ENCODE data around the gene ADAMTS8. TPM values are rescaled to one million over a fixed set of nuclear protein-coding genes. Genes with fewer than 3 reads are reported as not detected.

Gene ADAMTS8
- total RNA-seq, 2 donors from 2014 or later, result 0.82 to 1.7 TPM

DNA sequence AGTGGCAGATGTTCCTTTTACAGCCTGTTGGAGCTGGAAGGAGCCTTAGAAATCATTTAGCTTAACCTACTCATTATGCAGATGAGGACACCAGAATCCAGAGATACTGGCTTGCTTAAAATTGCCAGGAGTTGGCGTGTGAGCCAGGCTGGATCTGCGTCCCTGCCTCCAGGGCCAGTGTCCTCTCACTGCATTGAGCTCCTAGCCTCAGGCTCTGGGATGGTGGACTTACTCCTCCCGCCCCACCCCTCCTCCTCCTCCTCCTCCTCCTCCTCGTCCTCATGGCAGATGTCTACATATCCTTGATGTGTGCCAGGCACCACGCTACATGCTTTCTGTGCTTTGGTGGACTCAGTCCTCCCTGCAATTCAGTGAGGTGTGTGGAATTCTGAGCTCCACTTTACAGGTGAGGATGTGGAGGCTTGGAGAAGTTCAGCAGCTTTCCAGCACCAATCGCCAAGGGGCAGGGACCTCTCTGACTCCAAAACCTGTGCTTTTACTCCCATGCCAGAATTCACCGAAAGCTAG is 44.1 kb upstream of the ADAMTS8 start:
- intact Hi-C loops (cut with DNase I), result no loop called here
- TF ChIP-seq POLR2AphosphoS5 (IDR thresholded peaks at IDR 0.05) (no peak), CTCF (IDR thresholded peaks at IDR 0.05) (no peak), POLR2A (IDR thresholded peaks at IDR 0.05) (no peak)
- Histone ChIP-seq H3K36me3 (no peaks in the 10 kb centered on the region), H3K27me3 (replicated peaks; ENCODE audit: insufficient read depth) (no peaks in the 10 kb centered on the region), H3K4me3 (no peak overlapping the region), H3K4me1 (replicated peaks) (no peaks in the 10 kb centered on the region), H3K27ac (no peak overlapping the region), H3K9me3 (no peaks in the 10 kb centered on the region)
- DNase-seq (ENCODE audit: low spot score), result no peak
- WGBS, result 95% methylated on average over 7 of the region's 7 CpGs

GRCh38 chr11:130471731-130472433 is 43.5 kb upstream of the ADAMTS8 start:
- Histone ChIP-seq H3K4me1 (replicated peaks) (no peaks in the 10 kb centered on the region), H3K27ac (no peak overlapping the region), H3K9me3 (no peaks in the 10 kb centered on the region), H3K36me3 (no peaks in the 10 kb centered on the region), H3K27me3 (replicated peaks; ENCODE audit: insufficient read depth) (no peaks in the 10 kb centered on the region), H3K4me3 (no peak overlapping the region)
- intact Hi-C loops (cut with DNase I), result no loop called here
- no peak for DNase-seq (ENCODE audit: low spot score)
- TF ChIP-seq CTCF (IDR thresholded peaks at IDR 0.05) (no peak), POLR2A (IDR thresholded peaks at IDR 0.05) (no peak), POLR2AphosphoS5 (IDR thresholded peaks at IDR 0.05) (no peak)
- 92% methylated on average over 11 of the region's 11 CpGs for WGBS

GRCh38 chr11:130470832-130471706 is 42.7 kb upstream of the ADAMTS8 start:
- DNase-seq (ENCODE audit: low spot score), result no peak
- Histone ChIP-seq H3K36me3 (no peaks in the 10 kb centered on the region), H3K4me1 (replicated peaks) (no peaks in the 10 kb centered on the region), H3K4me3 (no peak overlapping the region), H3K9me3 (no peaks in the 10 kb centered on the region), H3K27ac (no peak overlapping the region), H3K27me3 (replicated peaks; ENCODE audit: insufficient read depth) (no peaks in the 10 kb centered on the region)
- intact Hi-C loops (cut with DNase I), result no loop called here
- TF ChIP-seq POLR2A (IDR thresholded peaks at IDR 0.05) (no peak), POLR2AphosphoS5 (IDR thresholded peaks at IDR 0.05) (no peak), CTCF (IDR thresholded peaks at IDR 0.05) (no peak)
- WGBS, result 93% methylated on average over 20 of the region's 20 CpGs

DNA sequence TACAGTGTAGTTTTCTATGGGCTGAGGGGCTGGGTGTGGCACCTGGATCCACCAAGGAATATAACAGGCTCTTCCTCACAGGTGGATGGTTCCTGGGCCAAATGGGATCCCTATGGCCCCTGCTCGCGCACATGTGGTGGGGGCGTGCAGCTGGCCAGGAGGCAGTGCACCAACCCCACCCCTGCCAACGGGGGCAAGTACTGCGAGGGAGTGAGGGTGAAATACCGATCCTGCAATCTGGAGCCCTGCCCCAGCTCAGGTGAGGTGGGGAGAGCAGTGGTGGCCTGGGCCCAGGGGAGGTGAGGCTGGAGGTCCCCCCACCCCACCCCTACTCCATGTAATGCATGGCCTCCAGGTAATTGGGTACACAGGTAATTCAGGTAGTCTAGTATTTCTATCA is 40.8 kb upstream of the ADAMTS8 start:
- H3K4me1 ChIP-seq (replicated peaks), result no peaks in the 10 kb centered on the region
- H3K27ac ChIP-seq, result no peak overlapping the region
- no peak for TF ChIP-seq CTCF (IDR thresholded peaks at IDR 0.05)
- TF ChIP-seq POLR2A (IDR thresholded peaks at IDR 0.05), result no peak
- TF ChIP-seq POLR2AphosphoS5 (IDR thresholded peaks at IDR 0.05), result no peak
- H3K4me3 ChIP-seq, result no peak overlapping the region
- H3K36me3 ChIP-seq, result no peaks in the 10 kb centered on the region
- H3K9me3 ChIP-seq, result no peaks in the 10 kb centered on the region
- H3K27me3 ChIP-seq (replicated peaks; ENCODE audit: insufficient read depth), result no peaks in the 10 kb centered on the region
- 89% methylated on average over 6 of the region's 6 CpGs for WGBS
- intact Hi-C loops (cut with DNase I), result no loop called here
- DNase-seq (ENCODE audit: low spot score), result no peak
